ENCODE data around the gene THEMIS. TPM values are rescaled to one million over a fixed set of nuclear protein-coding genes. Genes with fewer than 3 reads are reported as not detected.

Gene THEMIS
- total RNA-seq, 1 experiment from 2014 or later: 0.05 TPM

GRCh38 chr6:127918506-127919427 lies 17.9 kb upstream of the THEMIS start:
- no peak for ATAC-seq
- POLR2A ChIA-PET: no interaction called here

GRCh38 chr6:127917766-127918165 lies 16.9 kb upstream of the THEMIS start:
- Histone ChIP-seq H3K9me3 (ENCODE audit: control insufficient read depth, insufficient read depth, low read depth, low read length) (no peaks in the 10 kb centered on the region), H3K36me3 (ENCODE audit: control insufficient read depth, insufficient read depth, low read length) (no peaks in the 10 kb centered on the region), H3K27ac (ENCODE audit: low read length) (no peak overlapping the region), H3K4me3 (ENCODE audit: low read depth in 2 of 2, low read length in 2 of 2) (no peak overlapping the region), H3K4me1 (ENCODE audit: control insufficient read depth, insufficient read depth, low read length) (no peaks in the 10 kb centered on the region), H3K27me3 (ENCODE audit: control insufficient read depth, insufficient read depth, low read length) (no peaks in the 10 kb centered on the region)
- BruUV-seq (replicated peaks): no TSS peak
- in situ Hi-C loops (cut with HindIII; ENCODE audit: low pct_unique_long_range_greater_than_20kb, low sequenced_read_pairs) (no loop called here), intact Hi-C loops (cut with micrococcal nuclease; ENCODE audit: unreplicated experiment) (no loop called here)
- no peak for TF ChIP-seq POLR2AphosphoS5 (IDR thresholded peaks at IDR 0.05; ENCODE audit: low read depth, low read length)
- no peak for TF ChIP-seq TCF7L2 (IDR thresholded peaks at IDR 0.05; ENCODE audit: low read depth, low read length)
- TF ChIP-seq CTCF (IDR thresholded peaks at IDR 0.05): no peak
- TF ChIP-seq REST (IDR thresholded peaks at IDR 0.05; ENCODE audit: insufficient read depth in 1 of 2, low read depth in 2 of 2, low read length in 1 of 2): no peak
- TF ChIP-seq SIN3A (IDR thresholded peaks at IDR 0.05; ENCODE audit: borderline replicate concordance, insufficient read depth, low read depth, low read length): no peak
- CTCF ChIA-PET: no interaction called here
- DNase-seq (ENCODE audit: low read depth, low spot score): no peak
- POLR2A ChIA-PET: no interaction called here
- no peak for ATAC-seq

More at GRCh38 chr6:127918506-127919427, 17.9 kb upstream of the THEMIS start:
- BruUV-seq (replicated peaks): no TSS peak
- intact Hi-C loops (cut with micrococcal nuclease; ENCODE audit: unreplicated experiment): no loop called here
- Histone ChIP-seq H3K27me3 (ENCODE audit: control insufficient read depth, insufficient read depth, low read length) (no peaks in the 10 kb centered on the region), H3K36me3 (ENCODE audit: control insufficient read depth, insufficient read depth, low read length) (no peaks in the 10 kb centered on the region), H3K9me3 (ENCODE audit: control insufficient read depth, insufficient read depth, low read depth, low read length) (no peaks in the 10 kb centered on the region), H3K4me3 (ENCODE audit: low read depth in 2 of 2, low read length in 2 of 2) (no peak overlapping the region), H3K27ac (ENCODE audit: low read length) (no peak overlapping the region), H3K4me1 (ENCODE audit: control insufficient read depth, insufficient read depth, low read length) (no peaks in the 10 kb centered on the region)
- in situ Hi-C loops (cut with HindIII; ENCODE audit: low pct_unique_long_range_greater_than_20kb, low sequenced_read_pairs): no loop called here
- no peak for DNase-seq (ENCODE audit: low read depth, low spot score)
- CTCF ChIA-PET: no interaction called here
- TF ChIP-seq TCF7L2 (IDR thresholded peaks at IDR 0.05; ENCODE audit: low read depth, low read length) (no peak), REST (IDR thresholded peaks at IDR 0.05; ENCODE audit: insufficient read depth in 1 of 2, low read depth in 2 of 2, low read length in 1 of 2) (no peak), SIN3A (IDR thresholded peaks at IDR 0.05; ENCODE audit: borderline replicate concordance, insufficient read depth, low read depth, low read length) (no peak), POLR2AphosphoS5 (IDR thresholded peaks at IDR 0.05; ENCODE audit: low read depth, low read length) (no peak), CTCF (IDR thresholded peaks at IDR 0.05) (no peak)

All from Panc1 (cell line).